Activated naive CD8-positive, alpha-beta T cell (primary cell): ENCODE data around the gene RAMACL.
"Not testable (repeated sequence)": the region's sequence is repeated elsewhere in the genome, so short reads cannot be mapped to it uniquely, and the experiment has no call there.

ENCODE experiments used
- H3K27ac Mint-ChIP-seq: one replicate; pipeline ENCODE4 v1.8.0; 2021; ENCODE audit warnings: mixed read lengths
- H3K27me3 Mint-ChIP-seq: one replicate; pipeline ENCODE4 v1.8.0; 2021; ENCODE audit warnings: mixed read lengths
- H3K36me3 Mint-ChIP-seq: one replicate; pipeline ENCODE4 v1.8.0; 2021; ENCODE audit warnings: mixed read lengths
- H3K4me1 Mint-ChIP-seq: one replicate; pipeline ENCODE4 v1.8.0; 2021; ENCODE audit warnings: low read depth, mixed read lengths
- H3K4me3 Mint-ChIP-seq: one replicate; pipeline ENCODE4 v1.8.0; 2021; ENCODE audit warnings: mild to moderate bottlenecking, mixed read lengths
- H3K9me3 Mint-ChIP-seq: one replicate; pipeline ENCODE4 v1.8.0; 2021; ENCODE audit warnings: low read depth, mixed read lengths

The RAMACL gene

GRCh38 chr6:166551754-166552495 lies 34.6 kb downstream of the RAMACL start:
- Mint-ChIP-seq H3K9me3 (no peaks in the 10 kb centered on the region), H3K36me3 (peaks cover 4% of the 10 kb centered on the region), H3K27ac (no peak overlapping the region), H3K27me3 (peaks cover 4% of the 10 kb centered on the region), H3K4me3 (no peak overlapping the region), H3K4me1 (peaks cover 4% of the 10 kb centered on the region)

DNA sequence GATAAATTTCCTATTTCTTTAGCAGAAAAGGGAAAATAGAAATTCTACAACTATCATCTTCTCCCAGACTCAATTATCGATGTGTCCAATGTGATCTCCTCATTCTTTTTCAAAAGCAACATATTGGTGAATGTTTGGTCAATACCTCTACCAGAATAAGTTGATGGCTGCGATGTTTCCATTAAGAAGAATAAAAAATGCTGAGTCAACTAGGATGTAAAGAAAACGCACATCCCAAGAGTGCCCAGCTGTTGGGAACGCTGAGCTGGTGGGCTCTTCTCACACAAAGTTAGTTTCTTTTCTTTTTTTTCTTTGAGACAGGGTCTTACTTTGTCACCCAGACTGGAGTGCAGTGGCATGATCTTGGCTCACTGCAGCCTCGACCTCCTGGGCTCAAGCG lies 39.8 kb downstream of the RAMACL start:
- no peaks in the 10 kb centered on the region for H3K27me3 Mint-ChIP-seq
- no peaks in the 10 kb centered on the region for H3K9me3 Mint-ChIP-seq
- H3K36me3 Mint-ChIP-seq = peaks cover 4% of the 10 kb centered on the region
- H3K4me3 Mint-ChIP-seq = no peak overlapping the region
- peaks cover 2% of the 10 kb centered on the region for H3K4me1 Mint-ChIP-seq
- no peak overlapping the region for H3K27ac Mint-ChIP-seq

GRCh38 chr6:166545156-166546034 lies 41.1 kb downstream of the RAMACL start:
- H3K27me3 Mint-ChIP-seq = no peaks in the 10 kb centered on the region
- H3K4me3 Mint-ChIP-seq = no peak overlapping the region
- H3K9me3 Mint-ChIP-seq = no peaks in the 10 kb centered on the region
- H3K4me1 Mint-ChIP-seq = peaks cover 12% of the 10 kb centered on the region
- H3K36me3 Mint-ChIP-seq = no peaks in the 10 kb centered on the region
- no peak overlapping the region for H3K27ac Mint-ChIP-seq

GRCh38 chr6:166544296-166544605 lies 42.2 kb downstream of the RAMACL start:
- no peak overlapping the region for H3K4me3 Mint-ChIP-seq
- H3K27ac Mint-ChIP-seq = no peak overlapping the region
- H3K9me3 Mint-ChIP-seq = no peaks in the 10 kb centered on the region
- no peaks in the 10 kb centered on the region for H3K36me3 Mint-ChIP-seq
- H3K4me1 Mint-ChIP-seq = peaks cover 15% of the 10 kb centered on the region
- no peaks in the 10 kb centered on the region for H3K27me3 Mint-ChIP-seq

DNA sequence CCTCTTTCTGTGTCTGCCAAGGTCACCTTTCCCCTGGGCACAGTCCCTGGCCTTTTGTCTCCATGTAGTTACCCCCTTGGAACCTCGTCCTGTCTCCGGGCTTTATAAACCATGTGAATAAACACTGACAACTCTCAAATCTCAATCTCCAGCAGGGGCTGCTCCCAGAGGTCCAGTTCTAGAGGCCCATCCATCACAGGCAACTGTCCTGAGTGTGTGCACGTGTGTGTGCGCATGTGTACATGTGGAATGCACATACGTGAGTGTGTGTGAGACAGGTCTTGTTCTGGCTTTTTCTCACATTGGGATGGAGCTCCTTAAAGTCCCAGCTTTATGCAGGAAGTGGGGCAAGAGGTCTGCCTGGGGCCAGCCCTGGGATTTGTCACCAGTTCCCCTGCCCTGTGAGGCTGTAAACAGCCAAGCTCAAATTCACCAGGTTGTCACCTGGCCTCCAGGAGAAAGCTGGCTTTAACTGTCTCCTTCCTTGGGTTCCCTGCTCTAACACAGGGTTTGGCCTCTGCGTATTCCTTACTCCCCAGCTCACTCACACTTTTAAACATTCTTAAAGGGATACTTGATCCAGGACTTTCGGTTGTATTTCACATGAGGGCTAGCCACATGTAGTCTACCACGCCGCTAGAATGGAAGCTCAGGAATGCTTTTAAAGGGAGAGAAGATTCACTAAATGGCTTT lies 42.7 kb downstream of the RAMACL start:
- Mint-ChIP-seq H3K4me1 (peaks cover 17% of the 10 kb centered on the region), H3K27ac (no peak overlapping the region), H3K4me3 (no peak overlapping the region), H3K9me3 (no peaks in the 10 kb centered on the region), H3K27me3 (no peaks in the 10 kb centered on the region), H3K36me3 (no peaks in the 10 kb centered on the region)

- no peak overlapping the region for H3K4me3 Mint-ChIP-seq
- H3K4me1 Mint-ChIP-seq = peaks cover 19% of the 10 kb centered on the region
- H3K27ac Mint-ChIP-seq = no peak overlapping the region
These were observed 43.9 kb downstream of the RAMACL start for GRCh38 chr6:166542580-166542912.

GRCh38 chr6:166541876-166542579 lies 44.5 kb downstream of the RAMACL start:
- peaks cover 2% of the 10 kb centered on the region for H3K36me3 Mint-ChIP-seq
- H3K9me3 Mint-ChIP-seq = no peaks in the 10 kb centered on the region
- H3K27me3 Mint-ChIP-seq = no peaks in the 10 kb centered on the region
- peak overlapping the region; percentile 63 for H3K4me3 Mint-ChIP-seq
- peaks cover 19% of the 10 kb centered on the region for H3K4me1 Mint-ChIP-seq
- H3K27ac Mint-ChIP-seq = peak overlapping the region; percentile 70

More at GRCh38 chr6:166542580-166542912, 43.9 kb downstream of the RAMACL start:
- Mint-ChIP-seq H3K36me3 (peaks cover 2% of the 10 kb centered on the region), H3K27me3 (no peaks in the 10 kb centered on the region), H3K9me3 (no peaks in the 10 kb centered on the region)

GRCh38 chr6:166541366-166541765 lies 45.1 kb downstream of the RAMACL start:
- Mint-ChIP-seq H3K27ac (peak overlapping the region; percentile 70), H3K9me3 (no peaks in the 10 kb centered on the region), H3K4me1 (peaks cover 19% of the 10 kb centered on the region), H3K36me3 (peaks cover 2% of the 10 kb centered on the region), H3K27me3 (no peaks in the 10 kb centered on the region), H3K4me3 (peak overlapping the region; percentile 63)

DNA sequence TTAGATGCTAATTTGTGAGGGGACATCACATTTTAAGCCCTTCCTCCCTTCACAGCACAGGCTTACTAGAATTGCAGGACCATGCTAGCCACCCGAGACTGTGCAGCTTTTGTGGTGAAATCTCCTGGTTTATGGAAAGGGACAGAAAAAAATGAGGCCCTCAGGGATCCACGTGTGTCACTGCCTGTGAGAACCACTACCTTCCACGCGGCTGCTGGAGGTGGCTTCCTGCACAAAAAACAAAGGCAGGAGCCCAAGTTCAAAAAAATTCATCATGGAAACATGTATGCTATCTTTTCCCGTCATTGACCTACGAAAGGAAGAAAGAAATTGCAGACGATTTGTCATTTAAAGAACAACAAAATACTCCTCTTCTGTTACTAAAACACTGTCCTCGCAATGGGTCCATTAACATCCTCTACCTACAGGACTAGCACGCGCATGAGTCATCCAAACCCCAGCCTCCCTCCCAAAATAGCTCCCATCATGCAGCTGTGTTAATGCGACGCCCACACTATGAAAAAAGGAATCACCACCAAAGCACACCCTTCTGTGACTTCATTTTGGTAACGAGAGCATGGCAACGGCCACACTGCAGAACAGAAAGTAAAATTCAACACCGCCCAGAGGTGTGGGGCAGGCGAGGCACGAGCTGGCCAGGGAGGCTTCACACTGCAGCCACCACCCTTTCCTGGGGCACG lies 45.7 kb downstream of the RAMACL start:
- Mint-ChIP-seq H3K36me3 (peaks cover 2% of the 10 kb centered on the region), H3K4me1 (peaks cover 19% of the 10 kb centered on the region), H3K9me3 (no peaks in the 10 kb centered on the region), H3K4me3 (peak overlapping the region; percentile 40), H3K27me3 (no peaks in the 10 kb centered on the region), H3K27ac (peak overlapping the region; percentile 70)

- Mint-ChIP-seq H3K27me3 (no peaks in the 10 kb centered on the region), H3K4me3 (no peak overlapping the region), H3K27ac (no peak overlapping the region), H3K36me3 (peaks cover 9% of the 10 kb centered on the region), H3K4me1 (peaks cover 19% of the 10 kb centered on the region), H3K9me3 (no peaks in the 10 kb centered on the region)
These were observed 46.9 kb downstream of the RAMACL start for GRCh38 chr6:166539543-166539942.

GRCh38 chr6:166539011-166539385 lies 47.5 kb downstream of the RAMACL start:
- not testable (repeated sequence) for H3K36me3 Mint-ChIP-seq, H3K4me3 Mint-ChIP-seq, H3K9me3 Mint-ChIP-seq, H3K27ac Mint-ChIP-seq, H3K27me3 Mint-ChIP-seq
- peaks cover 19% of the 10 kb centered on the region for H3K4me1 Mint-ChIP-seq

- H3K27ac Mint-ChIP-seq = no peak overlapping the region
- H3K36me3 Mint-ChIP-seq = peaks cover 9% of the 10 kb centered on the region
- peaks cover 19% of the 10 kb centered on the region for H3K4me1 Mint-ChIP-seq
- no peaks in the 10 kb centered on the region for H3K9me3 Mint-ChIP-seq
- no peaks in the 10 kb centered on the region for H3K27me3 Mint-ChIP-seq
- H3K4me3 Mint-ChIP-seq = no peak overlapping the region
These were observed 48.0 kb downstream of the RAMACL start for GRCh38 chr6:166538297-166539010.

DNA sequence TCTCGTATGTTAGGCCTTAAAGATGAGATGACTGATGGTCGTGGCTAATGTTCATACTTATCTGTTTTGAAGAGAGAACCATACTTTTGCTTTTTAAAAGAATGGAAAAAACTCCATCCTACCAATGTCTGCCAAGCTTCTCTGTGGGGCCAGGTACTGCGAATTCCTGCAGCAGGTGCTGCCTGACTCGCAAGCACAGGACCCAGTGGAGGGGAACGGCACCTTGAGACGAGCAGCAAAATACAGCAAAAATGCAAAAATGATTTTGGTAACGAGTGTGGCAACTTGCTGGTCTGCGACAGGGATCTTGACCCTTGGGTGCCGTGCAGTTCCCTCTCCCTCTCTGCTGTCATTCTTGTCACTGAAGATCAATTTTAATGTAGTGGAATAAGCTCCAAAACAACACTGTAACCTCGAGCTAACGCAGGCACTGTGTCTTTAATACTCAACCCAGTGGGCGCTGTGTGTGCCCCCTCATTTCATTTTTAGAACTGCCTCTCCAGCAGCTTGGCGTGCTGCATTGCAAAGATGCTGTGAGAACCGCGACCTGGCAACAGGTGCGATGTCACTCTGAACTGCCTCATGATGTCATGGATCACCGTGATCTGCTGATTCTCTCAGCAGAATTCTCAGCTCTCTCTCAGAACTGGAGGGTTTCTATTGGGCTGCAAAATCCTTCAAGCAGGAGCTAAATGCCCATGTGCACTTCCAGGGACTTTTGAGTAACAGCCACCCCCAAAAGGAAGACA lies 51.6 kb downstream of the RAMACL start:
- no peaks in the 10 kb centered on the region for H3K27me3 Mint-ChIP-seq
- H3K4me1 Mint-ChIP-seq = peaks cover 8% of the 10 kb centered on the region
- no peak overlapping the region for H3K4me3 Mint-ChIP-seq
- H3K36me3 Mint-ChIP-seq = peaks cover 17% of the 10 kb centered on the region
- no peak overlapping the region for H3K27ac Mint-ChIP-seq
- H3K9me3 Mint-ChIP-seq = no peaks in the 10 kb centered on the region
